ENCODE results near the gene DUOXA2.
"Not testable (repeated sequence)": the region's sequence is repeated elsewhere in the genome, so short reads cannot be mapped to it uniquely, and the experiment has no call there.

Gene DUOXA2

GRCh38 chr15:45097466-45097865, 16.7 kb upstream of the DUOXA2 start:
- DNase-seq, result no peak

GRCh38 chr15:45099549-45100165, 14.5 kb upstream of the DUOXA2 start:
- no peak for DNase-seq

- DNase-seq, result no peak
These were observed 13.1 kb upstream of the DUOXA2 start for GRCh38 chr15:45100884-45101625.

GRCh38 chr15:45101749-45102148, 12.4 kb upstream of the DUOXA2 start:
- DNase-seq, result no peak

GRCh38 chr15:45102226-45102625, 11.9 kb upstream of the DUOXA2 start:
- DNase-seq, result no peak

GRCh38 chr15:45104170-45104569, 10.0 kb upstream of the DUOXA2 start:
- DNase-seq, result not testable (repeated sequence)

- no peak for DNase-seq
These were observed 8.5 kb upstream of the DUOXA2 start for GRCh38 chr15:45105586-45105985.

- DNase-seq, result no peak
These were observed 7.9 kb upstream of the DUOXA2 start for GRCh38 chr15:45106002-45106790.

GRCh38 chr15:45107941-45108630, 6.0 kb upstream of the DUOXA2 start:
- DNase-seq, result no peak

GRCh38 chr15:45110256-45110820, 3.8 kb upstream of the DUOXA2 start:
- no peak for DNase-seq

- DNase-seq, result no peak
These were observed 2.6 kb upstream of the DUOXA2 start for GRCh38 chr15:45111390-45112142.

GRCh38 chr15:45112143-45112590, 2.0 kb upstream of the DUOXA2 start:
- DNase-seq, result no peak

- DNase-seq, result no peak
These were observed 1.3 kb upstream of the DUOXA2 start for GRCh38 chr15:45112591-45113379.

GRCh38 chr15:45113380-45113990, 641 bp upstream of the DUOXA2 start:
- no peak for DNase-seq

GRCh38 chr15:45114751-45115085, 592 bp downstream of the DUOXA2 start:
- no peak for DNase-seq

GRCh38 chr15:45115312-45115820, 1.2 kb downstream of the DUOXA2 start:
- DNase-seq, result no peak

- DNase-seq, result no peak
These were observed 1.9 kb downstream of the DUOXA2 start for GRCh38 chr15:45116006-45116481.

- no peak for DNase-seq
These were observed 2.6 kb downstream of the DUOXA2 start for GRCh38 chr15:45116482-45117307.

- DNase-seq, result no peak
These were observed 3.4 kb downstream of the DUOXA2 start for GRCh38 chr15:45117308-45118130.

All from NCI-H1048 (cell line).